ENCODE measurements around the gene NUPR1.
"Not testable (repeated sequence)": the region's sequence is repeated elsewhere in the genome, so short reads cannot be mapped to it uniquely, and the experiment has no call there.

The NUPR1 gene

DNA sequence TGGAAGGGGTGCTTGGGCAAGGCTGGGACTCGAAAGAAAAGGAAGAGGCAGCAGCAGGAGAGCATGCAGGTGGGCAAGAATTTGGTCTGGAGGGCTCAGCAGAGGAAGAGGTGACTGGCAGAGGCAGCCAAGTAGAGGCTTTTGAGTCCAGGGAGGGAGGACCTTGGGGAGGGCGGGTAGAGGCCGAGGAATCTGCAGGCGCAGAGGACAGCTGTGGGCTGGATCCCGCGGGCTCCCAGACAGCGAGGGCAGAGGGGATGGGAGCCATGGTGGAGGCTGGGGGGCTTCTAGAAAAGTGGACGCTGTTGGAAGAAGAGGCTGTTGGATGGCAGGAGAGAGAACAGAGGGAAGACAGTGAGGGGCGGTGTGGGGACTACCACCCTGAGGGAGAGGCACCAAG lies 41.4 kb downstream of the NUPR1 start:
- DNase-seq, result no peak

DNA sequence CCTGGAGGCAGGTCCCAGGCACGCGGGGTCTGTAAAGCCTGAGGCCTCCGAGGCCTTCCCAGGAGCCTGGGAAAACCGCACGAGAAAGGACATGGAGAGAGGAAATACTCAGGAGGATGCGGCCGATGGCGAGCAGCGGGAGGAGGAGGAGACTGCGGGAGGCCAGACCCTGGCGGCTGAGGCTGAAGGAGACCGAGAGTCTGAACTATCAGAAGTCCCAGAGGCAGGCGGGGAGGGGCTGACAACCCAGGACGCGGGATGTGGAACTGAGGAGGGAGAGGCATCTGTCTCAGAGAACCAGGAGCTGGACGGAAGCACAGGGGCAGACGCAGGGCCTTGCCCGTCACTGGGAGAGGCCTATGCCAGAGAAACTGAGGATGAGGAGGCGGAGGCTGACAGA lies 41.9 kb downstream of the NUPR1 start:
- DNase-seq, result no peak

DNA sequence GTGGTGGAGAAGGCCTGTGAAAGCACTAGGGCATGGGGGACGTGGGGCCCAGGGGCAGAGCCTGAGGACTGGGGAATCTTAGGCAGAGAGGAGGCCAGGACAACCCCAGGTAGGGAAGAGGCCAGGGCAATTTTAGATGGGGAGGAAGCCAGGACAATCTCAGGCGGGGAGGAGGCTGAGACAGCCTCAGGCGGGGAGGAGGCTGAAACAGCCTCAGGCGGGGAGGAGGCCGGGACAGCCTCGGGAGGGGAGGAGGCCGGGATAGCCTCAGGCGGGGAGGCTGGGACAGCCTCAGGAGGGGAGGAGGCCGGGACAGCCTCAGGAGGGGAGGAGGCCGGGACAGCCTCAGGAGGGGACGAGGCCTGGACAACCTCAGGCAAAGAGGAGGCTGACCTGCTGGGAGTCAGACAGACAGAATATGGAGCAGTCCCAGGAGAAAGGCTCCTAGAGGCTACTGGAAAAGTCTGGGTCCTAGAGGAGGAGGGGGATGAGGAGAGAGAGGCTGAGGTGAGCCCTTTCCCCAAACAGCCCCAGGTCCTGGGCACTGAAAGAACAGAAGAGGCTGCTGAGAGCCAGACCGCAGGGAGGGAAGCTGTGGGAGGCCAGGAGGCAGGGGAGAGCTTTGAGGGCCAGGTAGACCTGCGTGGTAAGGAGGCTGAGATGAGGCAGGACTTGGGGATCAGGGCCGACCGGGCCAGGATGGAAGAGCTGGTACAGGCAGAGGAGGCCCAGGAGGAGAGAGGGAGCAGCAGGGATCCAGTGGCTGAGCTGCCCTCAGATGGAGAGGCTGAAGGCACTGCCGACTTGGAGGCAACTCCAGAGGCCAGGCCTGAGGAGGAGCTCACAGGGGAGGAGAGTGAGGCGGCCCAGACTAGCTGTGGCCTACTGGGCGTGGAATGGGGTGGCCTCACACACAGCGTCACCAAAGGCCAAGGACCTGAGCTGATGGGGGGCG lies 42.7 kb downstream of the NUPR1 start:
- no peak for DNase-seq

DNA sequence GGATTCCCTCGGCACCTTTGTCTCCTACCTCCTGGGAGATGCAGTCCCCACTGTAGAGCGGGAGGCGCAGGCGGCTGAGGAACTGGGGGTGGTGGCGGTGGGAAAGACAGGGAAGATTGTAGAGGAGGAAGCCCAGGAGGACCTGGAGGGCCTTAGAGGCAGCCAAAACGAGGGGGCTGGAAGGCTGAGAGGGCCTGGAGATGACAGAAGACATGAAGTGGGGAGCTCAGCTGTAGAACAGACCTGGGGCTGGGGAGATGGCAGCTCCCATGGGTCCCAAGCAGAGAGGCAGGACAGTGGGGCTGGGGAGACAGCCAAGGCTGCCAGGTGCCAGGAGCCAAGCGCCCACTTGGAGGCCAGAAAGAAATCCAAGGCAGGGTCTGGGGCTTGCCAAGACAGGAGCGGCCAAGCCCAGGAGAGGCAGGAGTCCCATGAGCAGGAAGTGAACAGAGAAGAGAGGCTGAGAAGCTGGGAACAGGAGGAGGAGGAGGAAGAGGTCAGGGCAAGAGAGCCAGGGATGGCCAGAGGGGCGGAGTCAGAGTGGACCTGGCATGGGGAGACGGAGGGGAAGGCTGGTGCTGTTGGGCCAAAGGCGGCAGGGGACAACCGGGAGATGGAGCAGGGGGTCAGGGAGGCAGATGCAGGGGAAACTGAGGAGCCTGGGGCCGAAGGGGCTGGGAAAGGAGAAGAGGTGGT lies 43.5 kb downstream of the NUPR1 start:
- no peak for DNase-seq

DNA sequence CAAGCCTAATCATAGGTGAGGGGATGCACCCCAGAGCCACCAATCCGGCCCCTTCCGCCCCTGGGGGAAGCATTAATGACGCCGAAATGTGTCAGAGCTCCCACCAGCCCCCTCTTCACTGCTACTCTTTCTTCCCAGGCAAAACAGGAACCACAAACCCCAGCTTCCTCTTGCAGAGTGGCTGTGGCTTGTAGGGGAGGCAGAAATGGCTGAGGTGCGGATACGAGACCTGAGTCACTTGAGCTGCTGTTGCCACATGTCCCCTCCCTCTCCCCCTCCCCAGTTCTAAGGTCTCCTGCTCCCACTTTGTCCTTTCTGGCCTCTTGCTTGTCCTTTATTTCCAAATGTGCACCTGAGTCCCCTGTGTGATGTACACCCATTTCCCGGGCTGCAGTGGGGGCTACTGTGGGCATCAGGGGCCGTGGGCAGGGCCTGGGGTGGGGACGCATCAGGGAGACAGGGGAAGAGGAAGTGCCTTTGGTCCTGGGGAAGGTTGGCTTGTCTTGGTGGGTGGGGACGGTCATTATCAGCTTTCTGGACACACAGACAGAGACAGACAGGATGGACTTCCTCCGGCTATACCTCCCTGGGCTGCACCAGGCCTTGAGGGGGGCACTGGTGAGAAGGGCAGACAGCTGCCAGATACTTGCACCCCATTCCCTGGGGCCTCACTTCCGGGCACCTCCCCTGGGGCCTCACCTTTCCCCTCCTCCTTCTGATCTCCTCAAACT lies 44.5 kb downstream of the NUPR1 start, which contains the start of gene APOBR:
Gene APOBR (plus strand): TSS at position 523 of the 731 bp plus-strand sequence. CDS start 39 bp downstream, at position 562.
- DNase-seq, result peak; percentile 90

DNA sequence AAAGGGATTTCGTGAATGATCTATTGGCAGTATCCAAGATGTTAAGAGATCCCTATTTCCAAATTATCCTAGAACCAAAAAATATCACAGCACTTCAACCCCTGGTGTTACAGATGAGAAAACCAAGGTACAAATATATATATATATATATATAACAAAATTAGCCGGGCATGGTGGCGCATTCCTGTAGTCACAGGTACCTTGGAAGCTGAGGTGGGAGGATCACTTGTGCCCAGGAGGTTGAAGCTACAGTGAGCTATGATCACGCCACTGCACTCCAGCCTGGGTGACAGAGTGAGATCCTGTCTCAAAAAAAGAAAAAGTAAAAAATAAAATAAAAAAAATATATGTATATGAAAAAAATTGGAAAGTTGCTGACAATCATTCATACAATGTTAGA lies 46.3 kb downstream of the NUPR1 start:
- no peak for DNase-seq

DNA sequence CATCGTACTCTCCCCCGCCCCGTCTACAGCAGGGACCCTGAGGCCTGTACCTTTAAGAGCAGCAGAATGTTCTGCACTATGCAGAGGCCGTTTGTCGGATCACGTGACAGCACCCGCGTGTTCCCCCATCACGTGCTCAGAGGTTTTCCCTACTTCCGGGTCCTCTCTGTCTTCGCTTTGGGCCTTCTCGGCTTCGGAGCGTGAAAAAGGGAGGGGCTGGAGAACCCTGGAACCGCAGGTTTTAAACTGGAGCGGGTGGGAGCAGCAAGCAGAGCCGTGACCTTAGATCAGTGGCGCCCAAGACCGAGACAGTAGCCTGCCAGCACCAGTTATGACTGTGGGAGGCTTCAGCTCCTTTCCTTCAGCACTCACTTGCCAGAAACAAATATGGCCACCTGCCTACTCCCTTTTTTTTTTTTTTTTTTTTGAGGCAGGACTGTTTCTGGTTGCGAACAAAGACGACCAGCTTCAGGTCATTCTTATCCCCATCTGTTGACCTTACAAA lies 46.8 kb downstream of the NUPR1 start, which contains the start of gene CLN3:
Gene CLN3 (minus strand): TSS at position 105 of the 505 bp plus-strand sequence. CDS start 315 bp downstream, outside the sequence.
- peak; percentile 96 for DNase-seq

DNA sequence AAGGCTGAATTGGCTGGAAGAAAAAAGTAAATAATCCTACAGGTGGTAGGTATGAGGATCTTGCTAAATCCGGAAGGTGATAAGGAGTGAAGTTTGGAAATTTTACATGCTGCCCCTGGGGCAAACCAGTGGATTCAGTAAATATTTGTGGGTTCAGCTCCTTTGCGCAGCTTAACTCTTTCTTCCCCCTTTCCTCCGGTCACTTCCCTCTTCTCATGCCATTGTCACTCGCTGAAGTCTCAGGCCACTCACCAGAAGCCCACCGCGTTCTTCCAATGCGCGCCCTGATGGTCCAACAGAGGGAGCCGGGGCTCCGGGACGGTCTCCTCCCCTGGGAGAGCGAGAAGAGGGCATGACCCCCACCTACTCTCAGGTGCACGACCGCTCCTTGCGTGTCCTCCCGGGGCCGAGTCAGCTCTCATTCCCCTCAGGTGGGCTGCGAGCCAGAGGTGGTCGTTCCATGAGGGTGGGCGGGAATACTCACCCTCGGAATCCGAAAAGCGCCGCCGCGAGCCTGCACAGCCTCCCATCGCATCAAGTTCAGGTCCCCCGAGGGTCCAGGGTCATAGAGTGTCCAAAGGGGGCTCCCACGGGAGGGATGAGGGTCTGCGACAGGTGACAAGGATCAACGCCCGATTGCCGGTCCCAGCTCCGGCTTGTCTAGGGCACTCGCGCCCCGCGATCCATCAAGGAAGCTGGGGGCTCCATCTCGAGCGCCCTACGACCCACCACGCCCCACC lies 47.4 kb downstream of the NUPR1 start:
- DNase-seq, result no peak

DNA sequence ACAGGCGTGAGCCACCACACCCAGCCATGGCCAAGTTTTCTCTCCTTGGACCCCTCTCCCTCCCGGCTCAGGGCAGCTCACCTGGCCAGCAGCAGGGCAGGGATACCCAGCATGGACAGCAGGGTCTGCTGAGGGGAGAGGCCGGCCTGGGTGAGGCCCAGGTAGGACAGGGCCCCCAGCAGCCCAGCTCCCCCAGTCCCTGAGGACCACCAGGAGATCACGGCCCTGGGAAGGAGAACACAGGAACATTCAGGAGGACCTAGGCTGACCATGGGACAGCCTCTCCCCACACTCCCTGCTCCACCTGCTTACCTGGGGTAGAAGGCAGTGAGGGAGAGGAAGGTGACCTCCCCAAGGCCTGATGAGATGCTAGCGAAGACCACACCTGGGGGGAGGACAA lies 52.5 kb downstream of the NUPR1 start:
- DNase-seq, result no peak

DNA sequence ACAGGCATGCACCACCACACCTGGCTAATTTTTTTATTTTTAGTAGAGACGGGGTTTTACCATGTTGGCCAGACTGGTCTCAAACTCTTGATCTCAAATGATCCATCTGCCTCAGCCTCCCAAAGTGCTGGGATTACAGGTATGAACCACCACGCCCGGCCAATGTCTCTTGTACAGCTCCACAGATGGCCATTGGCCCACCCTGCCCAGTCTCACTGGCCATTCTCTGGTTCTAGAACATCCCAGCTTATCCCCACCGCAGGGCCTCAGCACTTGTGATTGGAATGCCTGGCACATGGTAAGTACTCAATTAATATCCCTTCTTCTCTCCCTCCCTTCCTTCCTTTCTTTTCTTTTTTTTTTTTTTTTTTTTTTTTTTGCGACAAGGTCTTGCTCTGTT lies 55.4 kb downstream of the NUPR1 start:
- DNase-seq, result not testable (repeated sequence)
